Activated T-helper 2 cell treated with anti-CD3 and anti-CD28 coated beads, Interferon-gamma antibody, Interleukin-2, Interleukin-4, amounts not matched to agents 10 μg/mL and 5 μg/mL and 100 μg/mL, durations not matched to agents 14 hours and 24 hours and 36 hours (primary cell): ENCODE measurements around the gene SLC9C2. TPM values are rescaled to one million over a fixed set of nuclear protein-coding genes. Genes with fewer than 3 reads are reported as not detected.
"Not testable (repeated sequence)": the region's sequence is repeated elsewhere in the genome, so short reads cannot be mapped to it uniquely, and the experiment has no call there.

Experiments used
- DNase-seq: peaks from one replicate; pipeline ENCODE4 v3.0.0; 2021; ENCODE audit warnings: low spot score
- H3K27ac Mint-ChIP-seq: one replicate; pipeline ENCODE4 v1.8.0; 2021; ENCODE audit warnings: mixed read lengths
- H3K27me3 Mint-ChIP-seq: one replicate; pipeline ENCODE4 v1.8.0; 2021; ENCODE audit warnings: low read depth, mixed read lengths
- H3K36me3 Mint-ChIP-seq: one replicate; pipeline ENCODE4 v1.8.0; 2021; ENCODE audit warnings: low read depth, mixed read lengths
- H3K4me1 Mint-ChIP-seq: one replicate; pipeline ENCODE4 v1.8.0; 2021; ENCODE audit warnings: low read depth, mixed read lengths
- H3K4me3 Mint-ChIP-seq: one replicate; pipeline ENCODE4 v1.8.0; 2021; ENCODE audit warnings: low read depth, mild to moderate bottlenecking, moderate library complexity, mixed read lengths
- H3K9me3 Mint-ChIP-seq: one replicate; pipeline ENCODE4 v1.8.0; 2021; ENCODE audit warnings: mixed read lengths
- intact Hi-C: fragments of 100-400 bp; cut with micrococcal nuclease; formaldehyde crosslinking; loops from one replicate; pipeline ENCODE4 v1.15.1; 2023
- total RNA-seq: library from RNA; stranded (reverse); gene quantifications from 2 replicates; pipeline ENCODE4 v1.2.3, GENCODE V29; 2022

Gene SLC9C2
- total RNA-seq, 1 donor from 2014 or later, result not detected

DNA sequence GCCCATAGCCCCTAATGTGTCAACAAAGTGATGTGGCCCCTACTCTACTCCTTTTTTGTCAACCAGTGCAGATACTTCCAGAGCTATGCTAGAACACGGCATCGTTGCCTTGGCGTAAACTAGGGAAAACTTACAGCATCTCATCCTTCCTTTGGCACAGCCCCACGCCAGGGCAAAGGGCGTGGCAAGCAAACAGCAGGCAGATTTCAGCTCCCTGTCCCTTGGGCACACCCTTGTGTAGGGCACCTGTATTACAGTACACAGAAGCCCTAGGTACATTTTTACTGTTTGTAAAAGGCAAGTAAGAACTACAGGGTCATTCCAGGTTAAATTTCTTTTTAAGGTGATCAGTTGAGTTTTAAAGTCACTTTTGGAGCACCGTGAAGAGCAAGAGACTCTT, 96.4 kb downstream of the SLC9C2 start:
- intact Hi-C loops, result no loop called here
- DNase-seq, result no peak
- H3K27ac Mint-ChIP-seq, result no peak overlapping the region

DNA sequence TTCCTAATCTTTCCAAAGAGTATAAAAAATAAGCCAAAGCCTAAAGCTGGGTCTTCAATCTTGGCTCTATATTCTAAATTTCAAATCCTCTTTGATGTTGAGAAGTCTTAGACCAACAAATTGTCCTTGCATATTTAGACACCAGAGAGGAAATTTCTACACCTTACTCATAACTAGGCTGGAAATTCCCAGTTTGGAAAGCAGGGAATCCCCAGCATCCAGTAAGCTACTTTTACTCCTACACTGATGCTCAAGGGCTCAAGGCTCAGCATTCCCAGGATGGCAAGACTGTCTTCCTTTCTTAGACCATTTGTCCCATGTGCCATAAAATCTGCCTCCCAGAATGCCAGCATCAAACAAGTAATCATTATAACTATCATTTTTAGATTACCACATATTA, 97.5 kb downstream of the SLC9C2 start:
- H3K4me1 Mint-ChIP-seq, result no peaks in the 10 kb centered on the region
- no peak overlapping the region for H3K27ac Mint-ChIP-seq
- DNase-seq, result no peak
- H3K4me3 Mint-ChIP-seq, result no peak overlapping the region
- peaks cover 7% of the 10 kb centered on the region for H3K27me3 Mint-ChIP-seq
- no peaks in the 10 kb centered on the region for H3K36me3 Mint-ChIP-seq
- intact Hi-C loops, result no loop called here
- H3K9me3 Mint-ChIP-seq, result no peaks in the 10 kb centered on the region

More for the DNA sequence above, 96.4 kb downstream of the SLC9C2 start:
- no peaks in the 10 kb centered on the region for H3K36me3 Mint-ChIP-seq
- no peaks in the 10 kb centered on the region for H3K9me3 Mint-ChIP-seq
- H3K27me3 Mint-ChIP-seq, result peaks cover 7% of the 10 kb centered on the region
- H3K4me1 Mint-ChIP-seq, result no peaks in the 10 kb centered on the region
- no peak overlapping the region for H3K4me3 Mint-ChIP-seq

DNA sequence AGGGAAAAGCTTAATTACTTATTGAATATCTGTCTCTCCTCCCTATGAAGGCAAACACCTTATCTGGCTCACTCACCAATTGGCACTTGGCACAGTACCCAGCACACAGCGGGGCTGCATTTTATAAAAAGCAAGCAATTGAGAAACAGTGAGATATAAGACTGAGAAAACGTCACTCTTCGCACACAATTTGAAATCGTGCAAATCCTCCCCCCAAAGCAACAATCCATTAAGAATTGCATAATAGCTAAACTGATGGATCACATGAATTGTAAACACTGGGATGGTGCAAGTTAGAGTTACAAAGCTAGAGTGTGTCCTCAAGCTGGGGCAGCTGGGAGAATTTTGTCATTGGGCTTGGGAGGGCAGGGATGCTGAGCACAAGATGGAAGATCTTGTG, 98.6 kb downstream of the SLC9C2 start:
- no peaks in the 10 kb centered on the region for H3K4me1 Mint-ChIP-seq
- peaks cover 7% of the 10 kb centered on the region for H3K27me3 Mint-ChIP-seq
- H3K9me3 Mint-ChIP-seq, result no peaks in the 10 kb centered on the region
- no peak overlapping the region for H3K27ac Mint-ChIP-seq
- DNase-seq, result no peak
- intact Hi-C loops, result no loop called here
- H3K36me3 Mint-ChIP-seq, result no peaks in the 10 kb centered on the region
- no peak overlapping the region for H3K4me3 Mint-ChIP-seq

DNA sequence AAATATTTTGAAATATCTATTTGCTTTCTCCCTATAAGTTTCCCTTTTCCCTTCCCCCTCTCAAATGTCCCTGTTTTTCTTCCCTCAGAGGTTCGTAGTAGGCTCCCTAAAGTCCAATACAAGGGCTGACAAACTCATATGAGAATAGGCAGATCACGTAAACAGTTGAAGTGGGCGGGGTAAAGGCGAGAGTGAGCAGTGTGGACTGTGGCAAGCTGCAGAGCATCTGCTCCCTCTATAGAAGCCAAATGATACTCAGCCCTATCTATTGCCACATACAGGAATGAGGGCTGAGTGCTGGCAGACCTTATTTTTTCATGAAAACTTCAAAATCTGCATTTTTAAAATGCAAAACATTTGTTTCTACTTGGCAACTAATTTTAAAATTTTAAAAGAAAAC, 99.5 kb downstream of the SLC9C2 start:
- intact Hi-C loops, result no loop called here
- no peaks in the 10 kb centered on the region for H3K4me1 Mint-ChIP-seq
- no peak for DNase-seq
- peaks cover 7% of the 10 kb centered on the region for H3K27me3 Mint-ChIP-seq
- no peaks in the 10 kb centered on the region for H3K9me3 Mint-ChIP-seq
- H3K27ac Mint-ChIP-seq, result no peak overlapping the region
- no peak overlapping the region for H3K4me3 Mint-ChIP-seq
- H3K36me3 Mint-ChIP-seq, result no peaks in the 10 kb centered on the region

DNA sequence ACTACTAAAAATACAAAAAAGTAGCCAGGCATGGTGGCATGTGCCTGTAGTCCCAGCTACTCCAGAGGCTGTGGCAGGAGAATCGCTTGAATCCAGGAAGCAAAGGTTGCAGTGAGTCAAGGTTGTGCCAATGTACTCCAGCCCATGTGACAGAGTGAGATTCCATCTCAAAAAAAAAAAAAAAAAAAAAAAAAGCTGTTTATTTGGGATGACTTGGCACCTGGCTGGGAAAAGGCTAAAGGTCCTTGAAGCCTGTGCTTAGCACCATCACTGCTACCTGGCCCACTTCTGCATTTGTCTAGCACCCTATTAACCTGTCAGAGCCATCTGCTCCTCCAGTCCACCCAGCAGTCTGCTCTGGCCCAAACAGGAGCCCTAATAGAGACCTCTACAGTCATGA, 100.8 kb downstream of the SLC9C2 start:
- no peak overlapping the region for H3K27ac Mint-ChIP-seq
- peaks cover 2% of the 10 kb centered on the region for H3K9me3 Mint-ChIP-seq
- no peak for DNase-seq
- no peak overlapping the region for H3K4me3 Mint-ChIP-seq
- H3K4me1 Mint-ChIP-seq, result no peaks in the 10 kb centered on the region
- H3K27me3 Mint-ChIP-seq, result peaks cover 7% of the 10 kb centered on the region
- intact Hi-C loops, result no loop called here
- H3K36me3 Mint-ChIP-seq, result no peaks in the 10 kb centered on the region

DNA sequence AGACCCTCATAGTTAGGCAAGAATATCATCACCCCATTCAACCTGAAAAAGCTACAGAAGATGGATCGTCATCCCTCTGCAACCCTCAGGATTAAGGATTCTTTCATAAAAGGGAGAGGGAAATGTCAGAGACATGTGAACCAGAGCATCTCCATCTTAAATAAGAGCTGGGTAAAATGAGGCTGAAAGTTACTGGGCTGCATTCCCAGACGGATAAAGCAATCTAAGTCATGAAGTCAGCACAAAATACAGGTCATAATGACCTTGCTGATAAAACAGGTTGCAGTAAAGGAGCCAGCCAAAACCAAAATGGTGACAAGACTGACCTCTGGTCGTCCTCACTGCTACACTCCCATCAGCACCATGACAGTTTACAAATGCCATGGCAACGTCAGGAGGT, 103.1 kb downstream of the SLC9C2 start:
- no peaks in the 10 kb centered on the region for H3K36me3 Mint-ChIP-seq
- H3K4me3 Mint-ChIP-seq, result no peak overlapping the region
- intact Hi-C loops, result no loop called here
- no peak overlapping the region for H3K27ac Mint-ChIP-seq
- no peak for DNase-seq
- peaks cover 7% of the 10 kb centered on the region for H3K27me3 Mint-ChIP-seq
- H3K9me3 Mint-ChIP-seq, result peaks cover 17% of the 10 kb centered on the region
- H3K4me1 Mint-ChIP-seq, result no peaks in the 10 kb centered on the region

DNA sequence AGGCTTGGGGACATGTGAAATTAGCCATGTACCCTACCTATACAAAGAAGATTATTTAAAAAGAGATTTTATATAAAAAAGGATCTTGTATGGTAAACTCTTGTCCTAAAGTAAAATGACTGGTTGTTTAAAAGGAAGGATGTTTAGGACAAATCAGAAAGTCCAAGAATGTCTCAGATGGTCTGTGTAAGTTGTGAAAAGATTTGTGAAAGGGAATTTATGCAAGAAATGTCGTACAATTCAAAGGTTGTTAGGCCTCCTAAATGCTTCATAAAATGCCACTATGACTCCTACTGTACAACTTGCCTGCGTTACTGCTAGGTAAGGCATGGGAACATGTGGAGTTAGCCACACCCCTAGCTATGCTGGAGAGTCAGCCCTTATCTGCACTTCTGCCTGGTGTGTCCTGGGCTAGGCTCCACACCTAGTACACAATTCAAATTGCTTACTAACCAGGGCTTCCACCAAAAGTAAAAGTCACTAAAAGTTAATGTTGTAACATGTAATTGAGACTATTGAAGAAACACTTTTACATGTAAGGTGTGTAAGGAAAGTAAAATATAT, 106.0 kb downstream of the SLC9C2 start:
- intact Hi-C loops, result no loop called here
- H3K4me1 Mint-ChIP-seq, result no peaks in the 10 kb centered on the region
- no peaks in the 10 kb centered on the region for H3K27me3 Mint-ChIP-seq
- H3K4me3 Mint-ChIP-seq, result no peak overlapping the region
- H3K27ac Mint-ChIP-seq, result no peak overlapping the region
- peaks cover 27% of the 10 kb centered on the region for H3K9me3 Mint-ChIP-seq
- H3K36me3 Mint-ChIP-seq, result no peaks in the 10 kb centered on the region
- DNase-seq, result no peak

DNA sequence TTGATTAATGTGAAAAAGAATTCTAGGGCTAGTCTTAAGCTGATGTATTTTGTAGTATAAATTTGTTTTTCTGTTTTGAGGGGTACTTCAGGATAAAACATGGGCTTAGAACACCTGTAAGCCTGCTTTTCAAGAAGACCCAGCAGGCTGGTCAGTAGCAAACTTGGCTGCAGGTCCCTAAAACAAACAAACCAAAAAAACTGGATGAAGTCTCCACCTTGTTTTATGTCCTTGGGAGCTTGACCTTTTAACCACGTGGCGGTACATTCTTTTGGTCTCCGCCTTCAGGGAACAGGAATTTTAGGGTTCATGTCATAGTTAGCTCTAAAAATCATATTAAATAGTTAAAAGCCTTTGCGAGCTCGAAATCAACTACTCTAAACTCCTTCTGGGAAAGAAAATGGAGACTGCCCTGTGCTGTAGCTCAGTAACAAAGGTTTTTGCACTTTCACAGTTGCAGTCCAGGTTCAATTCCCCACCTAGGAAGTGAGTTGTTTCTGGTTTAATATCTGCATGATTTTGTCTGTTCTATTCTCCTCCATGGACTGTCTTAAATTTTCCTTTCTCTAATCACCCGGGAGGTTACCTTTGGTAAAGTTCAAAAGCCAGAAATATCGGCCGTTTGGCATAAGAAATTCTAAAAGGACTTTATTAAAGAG, 107.1 kb downstream of the SLC9C2 start:
- DNase-seq, result no peak
- no peaks in the 10 kb centered on the region for H3K4me1 Mint-ChIP-seq
- H3K9me3 Mint-ChIP-seq, result peaks cover 27% of the 10 kb centered on the region
- intact Hi-C loops, result no loop called here
- H3K27ac Mint-ChIP-seq, result no peak overlapping the region
- H3K27me3 Mint-ChIP-seq, result no peaks in the 10 kb centered on the region
- no peaks in the 10 kb centered on the region for H3K36me3 Mint-ChIP-seq
- no peak overlapping the region for H3K4me3 Mint-ChIP-seq

DNA sequence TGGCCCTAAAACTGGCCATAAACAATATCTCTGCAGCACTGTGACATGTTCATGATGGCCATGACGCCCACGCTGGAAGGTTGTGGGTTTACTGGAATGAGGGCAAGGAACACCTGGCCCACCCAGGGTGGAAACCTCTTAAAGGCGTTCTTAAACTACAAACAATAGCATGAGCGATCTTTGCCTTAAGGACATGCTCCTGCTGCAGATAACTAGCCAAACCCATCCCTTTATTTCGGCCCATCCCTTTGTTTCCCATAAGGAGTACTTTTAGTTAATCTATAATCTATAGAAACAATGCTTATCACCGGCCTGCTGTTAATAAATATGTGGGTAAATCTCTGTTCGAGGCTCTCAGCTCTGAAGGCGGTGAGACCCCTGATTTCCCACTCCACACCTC, 109.7 kb downstream of the SLC9C2 start:
- intact Hi-C loops, H3K4me3 Mint-ChIP-seq, H3K4me1 Mint-ChIP-seq, DNase-seq, H3K27me3 Mint-ChIP-seq, H3K27ac Mint-ChIP-seq: not testable (repeated sequence)
- peaks cover 20% of the 10 kb centered on the region for H3K36me3 Mint-ChIP-seq
- H3K9me3 Mint-ChIP-seq, result peaks cover 27% of the 10 kb centered on the region

DNA sequence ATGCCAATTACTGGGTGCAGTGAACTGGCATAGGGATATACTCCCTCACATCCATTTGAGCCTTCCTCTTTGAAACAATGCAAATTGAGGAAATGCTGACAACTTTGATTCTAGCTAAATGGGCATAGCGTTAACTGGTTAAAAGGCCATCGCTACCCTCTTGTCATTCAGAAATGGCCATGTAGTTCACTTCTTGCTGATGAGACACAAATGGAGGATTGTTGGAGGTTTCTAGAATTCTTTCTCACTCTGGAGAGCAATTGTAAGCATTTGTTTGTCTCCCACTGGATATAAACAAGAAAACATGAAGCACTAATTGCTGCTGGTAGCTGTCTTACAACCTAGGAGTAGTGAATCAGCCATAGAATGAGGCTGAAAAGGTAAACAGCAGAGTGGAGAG, 111.4 kb downstream of the SLC9C2 start:
- H3K4me3 Mint-ChIP-seq, result no peak overlapping the region
- DNase-seq, result no peak
- H3K9me3 Mint-ChIP-seq, result peaks cover 20% of the 10 kb centered on the region
- no peaks in the 10 kb centered on the region for H3K4me1 Mint-ChIP-seq
- intact Hi-C loops, result no loop called here
- H3K27ac Mint-ChIP-seq, result no peak overlapping the region
- peaks cover 34% of the 10 kb centered on the region for H3K36me3 Mint-ChIP-seq
- no peaks in the 10 kb centered on the region for H3K27me3 Mint-ChIP-seq

DNA sequence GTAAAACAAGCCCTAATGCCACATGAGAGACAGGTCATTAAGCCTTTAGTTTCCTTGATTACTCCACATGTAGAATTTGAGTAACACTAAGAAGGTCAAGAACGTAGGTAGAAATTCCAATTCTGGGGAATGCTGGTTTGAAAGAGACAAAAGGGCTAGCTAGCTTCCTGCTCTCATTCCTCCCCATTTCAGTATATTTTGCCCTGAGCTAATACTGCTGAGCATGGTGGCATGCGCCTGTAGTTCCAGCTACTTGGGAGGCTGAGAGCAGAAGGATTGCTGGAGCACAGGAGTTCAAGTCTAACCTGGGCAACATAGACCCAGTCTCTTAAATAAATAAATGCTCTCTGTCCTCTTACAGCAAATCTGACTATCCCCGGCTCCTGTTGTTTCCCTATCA, 112.9 kb downstream of the SLC9C2 start:
- DNase-seq, result no peak
- H3K9me3 Mint-ChIP-seq, result peaks cover 10% of the 10 kb centered on the region
- H3K27me3 Mint-ChIP-seq, result no peaks in the 10 kb centered on the region

DNA sequence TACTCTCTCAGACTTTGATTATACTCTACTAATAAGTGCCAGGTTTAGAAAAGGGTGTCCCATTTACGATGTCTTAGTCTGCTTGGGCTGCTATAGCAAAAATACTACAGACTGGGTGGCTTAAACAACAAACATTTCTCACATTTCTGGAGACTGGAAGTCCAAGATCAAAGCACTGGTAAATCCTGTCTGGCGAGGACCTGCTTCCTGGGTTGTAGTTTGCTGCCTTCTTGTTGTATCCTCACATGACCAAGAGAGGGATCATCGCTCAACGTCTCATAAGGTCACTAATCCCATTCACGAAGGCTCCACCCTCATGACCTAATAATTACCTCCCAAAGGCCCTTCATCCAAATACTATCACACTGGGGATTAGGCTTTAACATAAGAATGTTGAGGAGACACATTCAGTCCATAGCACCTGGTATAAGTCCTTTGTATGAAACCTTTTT, 113.7 kb downstream of the SLC9C2 start:
- Mint-ChIP-seq H3K4me1 (no peaks in the 10 kb centered on the region), H3K9me3 (peaks cover 9% of the 10 kb centered on the region), H3K27me3 (no peaks in the 10 kb centered on the region), H3K4me3 (no peak overlapping the region), H3K27ac (no peak overlapping the region), H3K36me3 (peaks cover 54% of the 10 kb centered on the region)
- DNase-seq, result no peak
- intact Hi-C loops, result no loop called here

More for the DNA sequence above, 112.9 kb downstream of the SLC9C2 start:
- Mint-ChIP-seq H3K36me3 (peaks cover 47% of the 10 kb centered on the region), H3K4me3 (no peak overlapping the region), H3K4me1 (no peaks in the 10 kb centered on the region), H3K27ac (no peak overlapping the region)
- intact Hi-C loops, result no loop called here

DNA sequence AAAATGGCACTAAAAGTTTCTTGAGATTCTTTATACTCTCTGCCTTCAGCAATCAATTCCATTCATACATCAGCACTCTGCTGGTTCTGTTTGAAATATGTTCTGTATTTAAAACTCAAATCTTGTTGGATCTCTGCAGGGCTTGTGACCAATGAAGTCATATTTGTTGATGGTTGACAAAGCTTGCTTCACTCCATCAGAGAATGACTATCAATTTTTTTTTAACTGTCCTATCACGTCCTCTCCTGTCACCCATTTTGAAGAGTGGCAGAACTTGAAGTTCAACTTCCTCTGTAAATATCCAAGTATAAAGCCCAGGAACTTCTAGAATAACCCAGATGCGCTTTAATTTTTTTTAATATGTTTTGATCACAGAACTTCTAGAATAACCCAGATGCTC, 114.9 kb downstream of the SLC9C2 start:
- Mint-ChIP-seq H3K9me3 (no peaks in the 10 kb centered on the region), H3K27ac (no peak overlapping the region), H3K36me3 (peaks cover 60% of the 10 kb centered on the region), H3K4me1 (no peaks in the 10 kb centered on the region), H3K27me3 (no peaks in the 10 kb centered on the region), H3K4me3 (no peak overlapping the region)
- intact Hi-C loops, result no loop called here
- no peak for DNase-seq
